BE2C (cell line): ENCODE data around the gene FLOT2. TPM values are rescaled to one million over a fixed set of nuclear protein-coding genes. Genes with fewer than 3 reads are reported as not detected.
A peak's percentile ranks its signal among the peaks of the same experiment; 100 is the strongest.

Source experiments
- DNase-seq: peaks from one replicate; pipeline ENCODE4 v3.0.0-alpha.2; 2020
- H3K27me3 ChIP-seq: fragments of 250-450 bp; sonication (Bioruptor Pico); 2 replicates; pipeline ENCODE4 v1.5.1; 2020; ENCODE audit warnings: mild to moderate bottlenecking
- H3K36me3 ChIP-seq: fragments of 250-450 bp; sonication (Bioruptor Pico); 2 replicates; pipeline ENCODE4 v1.5.1; 2020; ENCODE audit warnings: mild to moderate bottlenecking
- H3K4me1 ChIP-seq: fragments of 250-450 bp; sonication (Bioruptor Pico); 2 replicates; pipeline ENCODE4 v1.5.1; 2020
- H3K4me3 ChIP-seq: 2 replicates; pipeline ENCODE4 v1.5.1; 2011; ENCODE audit warnings: low read depth, low read length
- H3K9me3 ChIP-seq: fragments of 250-450 bp; sonication (Bioruptor Pico); 2 replicates; pipeline ENCODE4 v1.5.1; 2020
- polyA plus RNA-seq: library from polyadenylated mRNA; unstranded; fragments of >200 nt; gene quantifications from one replicate; pipeline ENCODE4 v1.2.1, GENCODE V29; 2012; ENCODE audit warnings: low read depth, missing spikeins; ENCODE audit not compliant: insufficient read length, insufficient read depth
- TF ChIP-seq, protein P1 (sequence below): IDR thresholded peaks from 2 replicates; pipeline ENCODE4 v1.5.1; 2012; ENCODE audit warnings: mild to moderate bottlenecking, low read depth, low read length

Gene FLOT2, protein sequence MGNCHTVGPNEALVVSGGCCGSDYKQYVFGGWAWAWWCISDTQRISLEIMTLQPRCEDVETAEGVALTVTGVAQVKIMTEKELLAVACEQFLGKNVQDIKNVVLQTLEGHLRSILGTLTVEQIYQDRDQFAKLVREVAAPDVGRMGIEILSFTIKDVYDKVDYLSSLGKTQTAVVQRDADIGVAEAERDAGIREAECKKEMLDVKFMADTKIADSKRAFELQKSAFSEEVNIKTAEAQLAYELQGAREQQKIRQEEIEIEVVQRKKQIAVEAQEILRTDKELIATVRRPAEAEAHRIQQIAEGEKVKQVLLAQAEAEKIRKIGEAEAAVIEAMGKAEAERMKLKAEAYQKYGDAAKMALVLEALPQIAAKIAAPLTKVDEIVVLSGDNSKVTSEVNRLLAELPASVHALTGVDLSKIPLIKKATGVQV
- 53.5 TPM for polyA plus RNA-seq

DNA sequence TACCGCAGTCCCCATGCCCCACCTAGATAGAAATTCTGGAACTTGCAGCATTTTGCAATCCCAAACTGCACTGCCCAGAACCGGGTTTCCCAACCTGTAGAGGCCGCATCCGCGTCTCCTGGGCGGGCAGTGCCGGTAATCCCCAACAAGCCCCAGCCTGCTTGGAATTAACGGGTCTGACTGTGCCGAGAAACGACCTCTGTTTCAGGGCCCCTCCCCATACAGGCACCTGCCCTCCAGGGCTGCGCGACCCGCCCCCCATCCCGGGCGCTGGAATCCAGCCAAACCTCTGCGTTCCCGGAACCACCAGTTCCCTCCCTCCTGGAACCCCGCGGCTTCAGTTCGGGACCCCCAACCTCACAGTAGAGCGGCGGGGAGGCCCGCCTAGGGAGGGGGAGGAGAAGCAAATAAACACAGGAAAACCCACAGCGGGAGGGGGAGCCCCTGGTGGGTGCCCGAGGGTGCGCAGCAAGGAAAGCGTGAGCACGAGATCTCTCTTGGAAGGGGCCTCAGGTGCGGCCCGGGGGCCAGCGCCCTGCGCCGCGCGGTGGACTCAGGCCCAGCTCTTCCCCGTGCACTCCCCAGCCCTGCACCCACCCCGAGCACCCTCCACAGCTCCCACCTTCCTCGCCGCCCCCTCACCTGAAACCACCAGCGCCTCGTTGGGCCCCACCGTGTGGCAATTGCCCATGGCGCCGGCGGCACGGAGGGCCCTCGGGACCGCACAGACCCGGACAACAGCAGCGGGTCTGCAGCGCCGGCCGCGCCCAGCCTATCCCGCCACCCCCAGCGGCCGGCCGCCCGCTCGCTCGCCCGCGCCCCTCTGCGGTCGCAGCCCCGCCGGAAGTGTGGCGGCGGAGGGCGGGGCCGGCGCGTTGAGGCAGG lies at the start of gene FLOT2:
TSS of gene FLOT2 (minus strand) at position 850 of the 885 bp plus-strand sequence. CDS start at position 691, 159 bp downstream.
- Histone ChIP-seq H3K9me3 (no peaks in the 10 kb centered on the region), H3K4me1 (no peaks in the 10 kb centered on the region; the same call in 1 of the 2 replicates), H3K27me3 (no peaks in the 10 kb centered on the region), H3K36me3 (no peaks in the 10 kb centered on the region), H3K4me3 (peak within 1 kb of the TSS; percentile 77)
- TF ChIP-seq, protein P1, sequence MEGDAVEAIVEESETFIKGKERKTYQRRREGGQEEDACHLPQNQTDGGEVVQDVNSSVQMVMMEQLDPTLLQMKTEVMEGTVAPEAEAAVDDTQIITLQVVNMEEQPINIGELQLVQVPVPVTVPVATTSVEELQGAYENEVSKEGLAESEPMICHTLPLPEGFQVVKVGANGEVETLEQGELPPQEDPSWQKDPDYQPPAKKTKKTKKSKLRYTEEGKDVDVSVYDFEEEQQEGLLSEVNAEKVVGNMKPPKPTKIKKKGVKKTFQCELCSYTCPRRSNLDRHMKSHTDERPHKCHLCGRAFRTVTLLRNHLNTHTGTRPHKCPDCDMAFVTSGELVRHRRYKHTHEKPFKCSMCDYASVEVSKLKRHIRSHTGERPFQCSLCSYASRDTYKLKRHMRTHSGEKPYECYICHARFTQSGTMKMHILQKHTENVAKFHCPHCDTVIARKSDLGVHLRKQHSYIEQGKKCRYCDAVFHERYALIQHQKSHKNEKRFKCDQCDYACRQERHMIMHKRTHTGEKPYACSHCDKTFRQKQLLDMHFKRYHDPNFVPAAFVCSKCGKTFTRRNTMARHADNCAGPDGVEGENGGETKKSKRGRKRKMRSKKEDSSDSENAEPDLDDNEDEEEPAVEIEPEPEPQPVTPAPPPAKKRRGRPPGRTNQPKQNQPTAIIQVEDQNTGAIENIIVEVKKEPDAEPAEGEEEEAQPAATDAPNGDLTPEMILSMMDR, result no peak
- DNase-seq, result peak; percentile 66

DNA sequence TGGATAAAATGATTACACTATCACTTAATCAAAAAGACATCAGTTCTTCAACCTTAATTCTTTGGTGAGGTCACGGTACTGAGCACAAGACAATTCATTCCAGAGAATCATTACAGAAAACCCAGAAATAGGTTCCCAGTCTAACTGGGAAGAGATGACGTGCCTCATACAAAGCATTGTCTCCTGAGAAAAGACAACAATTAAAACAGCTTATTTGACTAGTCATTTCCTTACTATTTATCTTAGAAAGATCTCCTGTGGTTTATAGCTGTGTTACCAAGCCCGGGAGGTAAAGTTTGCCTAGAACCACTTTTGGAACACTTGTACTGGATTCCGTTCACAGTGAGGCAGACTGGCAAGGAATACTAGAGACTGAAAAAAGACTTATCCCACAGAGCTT lies 48.7 kb upstream of the FLOT2 start:
- Histone ChIP-seq H3K9me3 (no peaks in the 10 kb centered on the region), H3K27me3 (no peaks in the 10 kb centered on the region), H3K36me3 (peaks cover 9% of the 10 kb centered on the region), H3K4me3 (no peak overlapping the region), H3K4me1 (no peaks in the 10 kb centered on the region; the same call in 1 of the 2 replicates)
- TF ChIP-seq, protein P1, result no peak
- DNase-seq, result no peak

DNA sequence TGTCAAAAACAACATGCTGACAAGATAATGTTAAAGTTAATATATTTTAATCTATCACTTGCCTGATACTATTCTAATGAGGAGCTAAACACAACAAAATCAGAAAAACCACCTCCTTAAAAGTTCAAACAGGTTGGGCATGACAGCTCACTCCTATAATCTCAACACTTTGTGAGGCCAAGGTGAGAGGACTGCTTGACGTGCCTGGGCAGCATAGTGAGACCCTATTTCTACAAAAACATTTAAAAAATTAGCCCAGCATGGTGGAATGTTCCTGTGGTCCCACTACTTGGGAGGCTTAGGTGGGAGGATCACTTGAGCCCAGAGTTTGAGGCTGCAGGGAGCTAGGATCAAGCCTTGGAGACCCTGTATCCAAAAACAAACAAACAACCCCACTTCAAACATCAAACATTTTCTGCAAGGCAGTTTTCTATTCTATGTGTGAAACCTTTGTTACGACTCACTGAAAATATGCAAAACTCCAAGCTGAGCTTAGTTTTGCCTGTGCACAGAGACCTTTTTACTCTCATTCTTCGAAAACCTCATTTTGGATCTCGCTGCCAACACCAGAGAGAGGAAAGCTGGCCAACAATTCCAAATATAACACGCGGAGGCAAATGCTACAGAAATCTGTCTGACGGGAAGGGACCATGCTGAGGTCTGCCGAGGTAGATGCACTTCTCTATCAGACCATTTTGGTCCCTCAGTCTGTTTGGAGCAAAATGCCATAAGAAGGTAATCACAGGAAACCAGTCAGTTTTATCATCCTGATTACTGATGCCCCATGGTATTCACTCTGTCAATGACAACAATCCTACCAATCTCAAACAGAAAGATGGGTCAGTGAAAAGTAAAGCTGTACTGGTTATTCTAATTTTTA lies 47.6 kb upstream of the FLOT2 start:
- H3K27me3 ChIP-seq, result no peaks in the 10 kb centered on the region
- no peaks in the 10 kb centered on the region; the same call in 1 of the 2 replicates for H3K4me1 ChIP-seq
- H3K9me3 ChIP-seq, result no peaks in the 10 kb centered on the region
- no peak for DNase-seq
- peaks cover 9% of the 10 kb centered on the region for H3K36me3 ChIP-seq
- no peak overlapping the region for H3K4me3 ChIP-seq
- TF ChIP-seq, protein P1, result no peak

DNA sequence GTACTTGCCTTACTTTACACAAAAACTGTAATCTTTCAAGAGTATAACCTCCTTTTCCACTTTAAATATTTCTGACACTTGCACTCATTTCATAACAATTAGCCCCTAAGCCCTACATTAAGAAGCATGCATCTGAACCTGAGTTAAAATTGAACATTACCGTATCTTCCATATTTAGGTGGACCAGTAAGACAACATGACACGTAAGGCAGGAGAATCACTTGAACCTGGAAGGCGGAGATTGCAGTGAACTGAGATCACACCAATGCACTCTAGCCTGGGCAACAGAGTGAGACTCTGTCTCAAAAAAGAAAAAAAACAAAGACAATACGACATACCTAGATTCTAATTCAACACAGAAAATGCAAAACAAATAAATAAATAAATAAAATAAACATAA lies 46.8 kb upstream of the FLOT2 start:
- Histone ChIP-seq H3K27me3 (no peaks in the 10 kb centered on the region), H3K36me3 (peaks cover 9% of the 10 kb centered on the region), H3K4me3 (no peak overlapping the region), H3K4me1 (no peaks in the 10 kb centered on the region; the same call in 1 of the 2 replicates), H3K9me3 (no peaks in the 10 kb centered on the region)
- no peak for DNase-seq
- TF ChIP-seq, protein P1, result no peak

DNA sequence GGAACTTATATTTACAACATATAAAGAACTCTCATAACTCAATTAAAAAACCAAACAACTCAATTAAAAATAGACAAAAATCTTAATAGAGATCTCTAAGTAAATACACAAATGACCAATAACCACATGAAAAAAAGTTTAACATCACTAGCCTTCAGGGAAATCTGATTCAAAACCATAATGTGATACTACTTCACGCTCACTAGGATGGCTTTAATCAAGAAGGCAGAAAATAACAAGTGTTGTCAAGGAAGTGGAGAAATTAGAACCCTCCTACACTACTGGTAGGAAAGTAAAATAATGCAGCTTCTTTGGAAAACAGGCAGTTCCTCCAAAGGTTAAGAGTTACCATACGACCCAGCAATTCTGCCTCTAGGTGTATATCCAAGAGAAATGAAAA lies 45.4 kb upstream of the FLOT2 start:
- H3K36me3 ChIP-seq, result peaks cover 9% of the 10 kb centered on the region
- DNase-seq, result no peak
- H3K4me1 ChIP-seq, result no peaks in the 10 kb centered on the region; the same call in 1 of the 2 replicates
- H3K4me3 ChIP-seq, result no peak overlapping the region
- H3K9me3 ChIP-seq, result no peaks in the 10 kb centered on the region
- TF ChIP-seq, protein P1, result no peak
- no peaks in the 10 kb centered on the region for H3K27me3 ChIP-seq
